ENCODE data around the gene CARNS1.

CARNS1 gene

GRCh38 chr11:67421430-67422031 lies 6.1 kb downstream of the CARNS1 start:
- H3K27ac ChIP-seq = peak overlapping the region; percentile 87
- no peak for TF ChIP-seq ZFX (IDR thresholded peaks at IDR 0.05)
- no peak for TF ChIP-seq CTCF (conservative IDR thresholded peaks at IDR 0.05)

GRCh38 chr11:67422891-67423290 lies 7.4 kb downstream of the CARNS1 start:
- no peak overlapping the region for H3K27ac ChIP-seq
- TF ChIP-seq ZFX (IDR thresholded peaks at IDR 0.05) (no peak), CTCF (conservative IDR thresholded peaks at IDR 0.05) (no peak)

GRCh38 chr11:67423466-67423865 lies 8.0 kb downstream of the CARNS1 start:
- TF ChIP-seq ZFX (IDR thresholded peaks at IDR 0.05) (no peak), CTCF (conservative IDR thresholded peaks at IDR 0.05) (no peak)
- H3K27ac ChIP-seq = no peak overlapping the region

GRCh38 chr11:67423891-67424613 lies 8.6 kb downstream of the CARNS1 start:
- H3K27ac ChIP-seq = no peak overlapping the region
- TF ChIP-seq CTCF (conservative IDR thresholded peaks at IDR 0.05) (no peak), ZFX (IDR thresholded peaks at IDR 0.05) (no peak)

GRCh38 chr11:67427364-67427859 lies 11.9 kb downstream of the CARNS1 start:
- peak overlapping the region; percentile 86 for H3K27ac ChIP-seq

GRCh38 chr11:67428052-67429001 lies 12.8 kb downstream of the CARNS1 start, which contains the start of gene RPS6KB2:
Gene RPS6KB2, plus strand, starts transcription at chr11:67428494. Its CDS starts 52 bp downstream, at chr11:67428546.
- TF ChIP-seq ZFX (IDR thresholded peaks at IDR 0.05) (peak; percentile 87; the same call in 1 of the 2 replicates), CTCF (conservative IDR thresholded peaks at IDR 0.05) (no peak)
- peak within 1 kb of the TSS; percentile 86 for H3K27ac ChIP-seq

GRCh38 chr11:67429038-67429668 lies 13.7 kb downstream of the CARNS1 start:
- H3K27ac ChIP-seq = peak overlapping the region; percentile 86
- TF ChIP-seq CTCF (conservative IDR thresholded peaks at IDR 0.05) (no peak), ZFX (IDR thresholded peaks at IDR 0.05) (no peak)
